WTC11 (cell line): ENCODE measurements around the gene MAP1LC3A. TPM values are rescaled to one million over a fixed set of nuclear protein-coding genes. Genes with fewer than 3 reads are reported as not detected.

Experiments
- ATAC-seq: fragments of 200-7000 bp; cut with Tn5 transposase; 2 replicates; pipeline ENCODE4 v1.10.0; 2021; ENCODE audit warnings: mild to moderate bottlenecking, moderate library complexity
- CTCF ChIA-PET: fragments of 300-600 bp; sonication (Branson Sonifier 250); formaldehyde crosslinking; loops from one replicate; lab custom pipeline; 2021; ENCODE audit warnings: antibody characterized with exemption; lab: Charles Lee
- POLR2A ChIA-PET: fragments of 350-600 bp; sonication (Branson Sonifier 250); formaldehyde crosslinking; loops from one replicate; lab custom pipeline; 2021; ENCODE audit warnings: antibody characterized with exemption; lab: Charles Lee
- DNase-seq: peaks from one replicate; pipeline ENCODE4 v3.0.0; 2021; ENCODE audit warnings: low spot score
- H3K27ac Mint-ChIP-seq: 2 replicates; pipeline ENCODE4 v1.8.0; 2021; ENCODE audit warnings: mixed read lengths
- H3K27me3 Mint-ChIP-seq: 2 replicates; pipeline ENCODE4 v1.8.0; 2021; ENCODE audit warnings: low read depth, mild to moderate bottlenecking, moderate library complexity, mixed read lengths
- H3K36me3 Mint-ChIP-seq: 2 replicates; pipeline ENCODE4 v1.8.0; 2021; ENCODE audit warnings: mixed read lengths
- H3K4me1 Mint-ChIP-seq: 2 replicates; pipeline ENCODE4 v1.8.0; 2022; ENCODE audit warnings: mixed read lengths
- H3K4me3 Mint-ChIP-seq: 2 replicates; pipeline ENCODE4 v1.8.0; 2021; ENCODE audit warnings: mild to moderate bottlenecking, moderate library complexity, mixed read lengths
- H3K9me3 Mint-ChIP-seq: 2 replicates; pipeline ENCODE4 v1.8.0; 2021; ENCODE audit warnings: mixed read lengths
- AFF4 ChIP-seq: sonication (generic); formaldehyde crosslinking; IDR thresholded peaks from 2 replicates; pipeline ENCODE4 v1.8.1; 2023; ENCODE audit warnings: mild to moderate bottlenecking, missing genetic modification reagents, borderline replicate concordance
- ATF1 ChIP-seq: sonication (generic); formaldehyde crosslinking; IDR thresholded peaks from 2 replicates; pipeline ENCODE4 v1.8.1; 2023; ENCODE audit warnings: mild to moderate bottlenecking, moderate library complexity, missing genetic modification reagents
- CDX4 ChIP-seq: fragments of 250-450 bp; sonication (Bioruptor Pico); IDR thresholded peaks from 2 replicates; pipeline ENCODE4 v1.9.0; 2021; ENCODE audit warnings: moderate library complexity, mild to moderate bottlenecking, inconsistent platforms, borderline replicate concordance
- CTCF ChIP-seq: fragments of 200-600 bp; IDR thresholded peaks from 2 replicates; pipeline ENCODE4 v1.8.0; 2022; ENCODE audit warnings: antibody characterized with exemption
- ESRRA ChIP-seq: sonication (generic); formaldehyde crosslinking; IDR thresholded peaks from 2 replicates; pipeline ENCODE4 v1.8.1; 2022; ENCODE audit warnings: mild to moderate bottlenecking, missing genetic modification reagents, borderline replicate concordance
- KAT7 ChIP-seq: sonication (generic); formaldehyde crosslinking; IDR thresholded peaks from 2 replicates; pipeline ENCODE4 v1.8.1; 2023; ENCODE audit warnings: missing genetic modification reagents, mild to moderate bottlenecking, borderline replicate concordance
- NFYB ChIP-seq: sonication (generic); formaldehyde crosslinking; conservative IDR thresholded peaks from 2 replicates; pipeline ENCODE4 v1.8.0; 2022; ENCODE audit warnings: low read depth, missing genetic modification reagents
- NR1H2 ChIP-seq: sonication (generic); formaldehyde crosslinking; IDR thresholded peaks from 2 replicates; pipeline ENCODE4 v1.9.0; 2021; ENCODE audit warnings: mild to moderate bottlenecking, moderate library complexity, missing genetic modification reagents
- RORB ChIP-seq: fragments of 250-450 bp; sonication (Bioruptor Pico); IDR thresholded peaks from 2 replicates; pipeline ENCODE4 v1.9.0; 2021; ENCODE audit warnings: mild to moderate bottlenecking
- SOX15 ChIP-seq: fragments of 250-450 bp; sonication (Bioruptor Pico); IDR thresholded peaks from 2 replicates; pipeline ENCODE4 v1.9.0; 2021; ENCODE audit warnings: mild to moderate bottlenecking
- TCF7 ChIP-seq: sonication (generic); formaldehyde crosslinking; IDR thresholded peaks from 2 replicates; pipeline ENCODE4 v1.8.0; 2022; ENCODE audit warnings: mild to moderate bottlenecking, low read depth, missing genetic modification reagents, moderate library complexity
- USF1 ChIP-seq: sonication (generic); formaldehyde crosslinking; IDR thresholded peaks from 2 replicates; pipeline ENCODE4 v1.8.0; 2022; ENCODE audit warnings: mild to moderate bottlenecking, missing genetic modification reagents
- ZBTB21 ChIP-seq: sonication (generic); formaldehyde crosslinking; IDR thresholded peaks from 2 replicates; pipeline ENCODE4 v1.8.1; 2023; ENCODE audit warnings: mild to moderate bottlenecking, missing genetic modification reagents, borderline replicate concordance
- ZNF232 ChIP-seq: sonication (generic); formaldehyde crosslinking; IDR thresholded peaks from 2 replicates; pipeline ENCODE4 v1.8.0; 2022; ENCODE audit warnings: mild to moderate bottlenecking, missing genetic modification reagents
- ZNF317 ChIP-seq: sonication (generic); formaldehyde crosslinking; IDR thresholded peaks from 2 replicates; pipeline ENCODE4 v1.8.1; 2023; ENCODE audit warnings: low read depth, mild to moderate bottlenecking, moderate library complexity, missing genetic modification reagents, borderline replicate concordance
- total RNA-seq: library from RNA; stranded (reverse); gene quantifications from 3 replicates; pipeline ENCODE4 v1.2.3, GENCODE V29; 2021

MAP1LC3A gene
- total RNA-seq, 1 experiment from 2014 or later, result 7.5 TPM

GRCh38 chr20:34540596-34541263 lies 17.8 kb upstream of the MAP1LC3A start:
- H3K9me3 Mint-ChIP-seq, result no peaks in the 10 kb centered on the region
- H3K27ac Mint-ChIP-seq, result no peak overlapping the region
- H3K4me3 Mint-ChIP-seq, result no peak overlapping the region
- no peak for DNase-seq
- POLR2A ChIA-PET, result no interaction called here
- peaks cover 25% of the 10 kb centered on the region for H3K36me3 Mint-ChIP-seq
- 0 out of 2 replicates have a peak, but pooled peaks cover 3% of the 10 kb centered on the region for H3K27me3 Mint-ChIP-seq
- CTCF ChIA-PET, result interaction anchor here (0.6 to 1.3 kb wide), 4 partner anchors 18 to 229 kb away, joined by 3 to 4 read pairs (median 4); no protein-coding TSS in a partner anchor
- no peak for TF ChIP-seq KAT7 (CRISPR knock-in tag)
- no peak for TF ChIP-seq NFYB
- TF ChIP-seq SOX15 (CRISPR knock-in tag), result no peak
- TF ChIP-seq RORB (CRISPR knock-in tag), result no peak
- TF ChIP-seq ZBTB21 (CRISPR knock-in tag), result no peak
- no peak for TF ChIP-seq CTCF
- no peak for TF ChIP-seq ZNF232 (CRISPR knock-in tag)
- TF ChIP-seq, all 79 proteins: peak for 0
- no peak for ATAC-seq
- peaks cover 12% of the 10 kb centered on the region for H3K4me1 Mint-ChIP-seq

- no peak for DNase-seq
- H3K9me3 Mint-ChIP-seq, result no peaks in the 10 kb centered on the region
- ATAC-seq, result no peak
- 0 out of 2 replicates have a peak, but pooled peaks cover 3% of the 10 kb centered on the region for H3K27me3 Mint-ChIP-seq
- POLR2A ChIA-PET, result no interaction called here
- TF ChIP-seq CDX4 (CRISPR knock-in tag) (no peak), AFF4 (no peak), ZNF317 (CRISPR knock-in tag) (no peak), ESRRA (CRISPR knock-in tag) (no peak), ATF1 (CRISPR knock-in tag) (no peak), USF1 (no peak), NR1H2 (no peak), TCF7 (CRISPR knock-in tag) (no peak)
- H3K4me3 Mint-ChIP-seq, result no peak overlapping the region
- H3K27ac Mint-ChIP-seq, result no peak overlapping the region
- H3K36me3 Mint-ChIP-seq, result peaks cover 23% of the 10 kb centered on the region
- CTCF ChIA-PET, result interaction anchor here (0.6 to 1.0 kb wide), 2 partner anchors 19 to 228 kb away, joined by 3 read pairs; no protein-coding TSS in a partner anchor
- peaks cover 12% of the 10 kb centered on the region for H3K4me1 Mint-ChIP-seq
These were observed 17.1 kb upstream of the MAP1LC3A start for GRCh38 chr20:34541264-34541901.
